GDM1 (cell line): ENCODE measurements around the gene ARID2.

Experiments
- DNase-seq: peaks from one replicate; lab custom pipeline; 2025; lab: John Stamatoyannopoulos, UW

ARID2 gene

DNA sequence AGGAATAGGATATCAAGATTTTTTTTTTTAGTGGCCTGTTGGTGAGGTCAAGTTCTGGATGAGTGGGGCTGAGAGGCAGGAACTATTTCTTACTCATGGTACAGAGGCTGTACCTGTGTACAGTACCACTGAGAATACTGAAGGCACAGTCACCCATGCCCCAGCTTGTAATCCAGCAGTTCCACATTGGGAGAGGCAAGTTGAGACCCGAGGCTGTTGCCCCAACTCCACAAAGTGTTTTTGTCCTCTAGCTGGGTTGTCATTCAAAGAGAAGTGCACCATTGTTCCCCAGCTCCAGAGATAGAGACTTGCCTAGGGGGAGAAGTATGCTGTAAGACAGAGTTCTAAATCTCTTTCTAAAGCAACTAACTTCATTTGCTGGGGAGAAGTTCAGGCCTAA, 38.7 kb downstream of the ARID2 start:
- no peak for DNase-seq

- no peak for DNase-seq
Observed at GRCh38 chr12:45773747-45774146, 44.2 kb downstream of the ARID2 start.

- no peak for DNase-seq
Observed at GRCh38 chr12:45774508-45775162, 45.1 kb downstream of the ARID2 start.

DNA sequence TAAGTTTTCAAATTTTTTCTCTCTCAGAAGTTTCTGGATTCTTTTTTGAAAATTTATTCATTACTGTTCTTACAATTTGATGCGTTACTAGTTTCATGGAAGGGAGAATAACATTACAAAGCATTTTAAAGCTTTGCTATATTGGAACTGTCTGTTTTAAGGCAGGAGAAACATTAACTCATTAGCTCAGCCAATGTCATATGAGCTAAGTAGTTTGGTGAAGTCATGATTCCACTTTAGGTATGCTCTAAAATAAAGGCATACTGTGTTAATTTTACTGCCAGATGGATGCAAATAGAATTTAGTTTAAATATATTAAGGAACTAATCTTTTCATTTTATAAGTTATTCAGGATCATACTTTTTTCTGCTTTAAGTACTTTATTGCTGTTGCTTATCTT, 46.0 kb downstream of the ARID2 start:
- no peak for DNase-seq

- DNase-seq = no peak
Observed at GRCh38 chr12:45775964-45776363, 46.5 kb downstream of the ARID2 start.

- no peak for DNase-seq
Observed at GRCh38 chr12:45779936-45780335, 50.4 kb downstream of the ARID2 start.

GRCh38 chr12:45781080-45781479, 51.6 kb downstream of the ARID2 start:
- DNase-seq = no peak

DNA sequence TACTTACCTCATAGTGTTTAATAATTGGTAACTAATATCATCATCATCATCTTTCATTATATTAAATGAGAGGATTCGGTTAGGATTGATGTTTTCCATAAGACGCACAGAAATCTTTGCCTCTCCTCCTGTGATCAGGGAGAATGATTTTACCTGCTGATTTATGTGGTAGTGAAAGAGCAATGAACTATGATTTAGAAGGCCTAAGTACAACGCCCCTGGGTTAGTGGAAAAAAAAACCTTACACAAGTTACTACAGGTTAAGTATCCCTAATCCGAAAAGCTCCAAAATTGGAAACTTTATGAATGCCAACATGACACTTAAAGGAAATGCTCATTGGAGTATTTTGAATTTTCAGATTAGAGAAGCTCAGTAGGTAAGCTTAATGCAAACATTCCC, 55.8 kb downstream of the ARID2 start:
- no peak for DNase-seq

GRCh38 chr12:45789025-45789424, 59.5 kb downstream of the ARID2 start:
- DNase-seq = no peak

DNA sequence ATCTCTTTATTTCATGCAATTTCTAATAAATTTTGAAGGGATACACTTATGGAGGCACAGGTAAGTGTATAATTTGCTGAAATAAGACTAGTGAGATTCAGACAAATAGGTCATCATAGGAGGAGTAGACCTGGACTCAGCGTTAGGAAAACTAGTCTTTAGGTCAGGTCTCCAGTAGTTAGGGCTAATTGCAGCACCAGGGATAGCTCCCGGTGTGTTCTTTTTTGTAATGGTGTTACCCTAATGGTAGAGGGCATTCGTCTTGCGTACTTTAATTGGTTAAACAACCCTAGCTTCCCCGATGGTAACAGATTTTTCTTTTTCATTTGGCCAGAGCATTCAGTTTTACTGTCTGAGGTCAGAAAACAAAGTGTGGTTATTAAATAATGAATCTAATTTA, 64.9 kb downstream of the ARID2 start:
- no peak for DNase-seq

DNA sequence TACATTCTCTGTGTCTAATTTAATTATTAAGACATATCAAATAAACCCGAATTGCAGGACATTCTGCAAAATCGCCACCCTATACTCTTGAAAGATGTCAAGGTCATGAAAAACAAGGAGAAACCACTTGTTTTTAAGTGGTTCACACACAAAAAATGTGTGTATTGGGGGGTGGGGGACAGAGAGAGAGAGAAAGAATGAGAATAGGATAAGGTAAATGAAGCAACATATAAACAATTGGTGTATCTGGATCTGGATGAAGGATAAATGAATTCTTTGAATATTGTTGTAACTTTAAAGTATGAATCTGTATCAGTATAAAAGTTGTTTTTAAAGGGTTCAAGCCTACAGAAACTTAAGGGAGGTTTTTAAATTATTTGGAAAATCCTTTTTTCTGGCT, 72.1 kb downstream of the ARID2 start:
- DNase-seq = no peak

GRCh38 chr12:45803111-45803510, 73.6 kb downstream of the ARID2 start:
- no peak for DNase-seq

- no peak for DNase-seq
Observed at GRCh38 chr12:45816652-45817051, 87.1 kb downstream of the ARID2 start.

GRCh38 chr12:45827974-45828373, 98.5 kb downstream of the ARID2 start:
- DNase-seq = no peak

- DNase-seq = no peak
Observed at GRCh38 chr12:45828402-45828801, 98.9 kb downstream of the ARID2 start.

DNA sequence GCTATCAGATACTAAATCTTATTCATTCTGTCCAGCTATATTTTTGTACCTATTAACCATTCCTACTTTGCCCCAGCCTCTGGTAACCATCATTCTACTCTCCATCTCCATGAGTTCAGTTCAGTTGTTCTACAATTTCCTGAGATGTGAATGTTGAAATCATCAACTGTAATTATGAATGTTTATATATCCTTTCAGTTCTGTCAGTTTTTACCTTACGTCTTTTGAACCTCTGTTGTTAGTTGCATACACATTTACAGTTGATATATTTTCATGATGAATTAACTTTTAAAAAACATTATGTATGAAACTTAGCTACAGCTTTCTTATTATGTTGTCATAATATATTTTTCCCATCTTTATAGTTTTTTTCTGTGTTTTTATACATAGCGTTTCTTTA, 102.1 kb downstream of the ARID2 start:
- DNase-seq = no peak

DNA sequence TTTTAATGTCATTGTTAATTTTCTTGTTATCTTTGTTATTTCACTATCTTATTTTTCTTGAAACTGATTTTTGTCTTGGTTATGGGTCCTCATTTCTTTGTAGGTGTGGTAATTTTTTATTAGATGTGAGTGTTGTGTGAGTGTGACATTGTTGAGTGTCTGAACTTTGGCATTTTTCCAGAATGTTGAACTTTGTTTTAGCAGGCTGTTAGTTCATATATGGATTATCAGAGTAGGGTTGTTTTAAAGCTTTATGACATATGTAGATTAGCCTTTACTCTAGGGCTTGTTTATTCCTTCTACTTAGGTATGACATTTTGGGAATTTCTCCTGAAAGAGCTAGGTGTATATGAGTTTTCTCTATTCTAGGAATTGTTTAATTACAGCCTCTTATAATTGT, 103.9 kb downstream of the ARID2 start:
- no peak for DNase-seq

DNA sequence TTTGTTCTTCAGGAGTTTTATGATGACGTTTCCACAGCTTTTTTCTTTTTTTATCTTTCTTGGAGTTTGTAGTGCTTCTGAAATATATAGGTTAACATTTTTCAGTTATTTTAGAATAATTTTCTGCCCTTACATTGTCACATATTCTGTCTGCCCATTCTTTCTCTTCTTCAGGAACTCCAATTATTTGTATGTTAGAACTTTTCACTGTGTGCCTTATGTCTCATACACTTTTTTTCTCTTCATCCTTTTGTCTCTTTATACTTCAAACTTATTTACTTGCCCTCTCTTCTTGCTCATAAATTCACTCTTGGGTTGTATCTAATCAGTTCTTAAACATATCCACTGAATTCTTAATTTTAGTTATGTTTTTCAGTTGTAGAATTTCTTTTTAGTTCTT, 105.3 kb downstream of the ARID2 start:
- no peak for DNase-seq

DNA sequence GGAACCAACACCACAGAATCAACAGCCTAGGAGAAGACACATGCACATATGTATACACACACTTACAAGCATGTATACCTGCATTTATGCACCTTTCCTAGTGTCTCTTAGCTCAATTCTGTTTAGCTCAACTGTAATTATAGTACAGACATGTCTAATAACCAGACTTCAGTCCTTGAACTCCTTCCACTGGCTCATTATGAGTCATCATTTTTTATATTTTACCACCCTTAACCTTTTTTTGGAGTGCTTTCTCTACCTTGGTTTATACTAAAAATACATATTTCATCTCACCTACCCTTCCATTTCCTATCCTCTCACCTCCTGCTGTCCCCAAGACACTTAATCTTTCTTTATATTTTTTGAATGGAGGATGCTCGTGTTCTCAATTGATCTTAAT, 110.4 kb downstream of the ARID2 start:
- no peak for DNase-seq

GRCh38 chr12:45849289-45849688, 119.8 kb downstream of the ARID2 start:
- no peak for DNase-seq

GRCh38 chr12:45850302-45850701, 120.8 kb downstream of the ARID2 start:
- DNase-seq = no peak

GRCh38 chr12:45852508-45852907, 123.0 kb downstream of the ARID2 start:
- DNase-seq = no peak

- DNase-seq = no peak
Observed at GRCh38 chr12:45853550-45853949, 124.0 kb downstream of the ARID2 start.

- DNase-seq = no peak
Observed at GRCh38 chr12:45863332-45863731, 133.8 kb downstream of the ARID2 start.

- DNase-seq = no peak
Observed at GRCh38 chr12:45866299-45866698, 136.8 kb downstream of the ARID2 start.
